Stomach (tissue), 9 donors: ENCODE measurements around the gene KPNB1. TPM values are rescaled to one million over a fixed set of nuclear protein-coding genes. Genes with fewer than 3 reads are reported as not detected.

Experiments used
- DNase-seq, 2 donors: peaks; one replicate each; pipeline versions ENCODE4 v3.0.0 to v3.0.0-alpha.2; 2013 to 2019
- H3K27ac ChIP-seq, 5 donors: fragments of 200-600 bp in 4 of 5; sonication (generic) in 4 of 5; one replicate each; pipeline ENCODE4 v1.5.1; 2013 to 2019; ENCODE audit warnings: mild to moderate bottlenecking in 1 of 5, moderate library complexity in 1 of 5
- H3K27me3 ChIP-seq, 3 donors: fragments of 200-600 bp; sonication (generic); one replicate each; pipeline ENCODE4 v1.5.1; 2017 to 2019; ENCODE audit warnings: mixed run types in 1 of 3
- H3K36me3 ChIP-seq, 4 donors: fragments of 200-600 bp; sonication (generic); 1 replicate in 3 of 4; 2 replicates in 1 of 4; pipeline ENCODE4 v1.5.1; 2016 to 2019
- H3K4me1 ChIP-seq, 4 donors: fragments of 200-600 bp; sonication (generic); one replicate each; pipeline ENCODE4 v1.5.1; 2016 to 2019
- H3K4me3 ChIP-seq, 4 donors: fragments of 200-600 bp; sonication (generic) in 3 of 4; one replicate each; pipeline ENCODE4 v1.5.1; 2016 to 2019; ENCODE audit warnings: mild to moderate bottlenecking in 1 of 4
- H3K9me3 ChIP-seq, 4 donors: fragments of 200-600 bp; sonication (generic); one replicate each; pipeline ENCODE4 v1.5.1; 2016 to 2019
- EP300 ChIP-seq: sonication (generic); formaldehyde crosslinking; IDR thresholded peaks from one replicate; pipeline ENCODE4 v1.6.1; 2017; ENCODE audit warnings: antibody characterized with exemption
- POLR2A ChIP-seq, 4 donors: fragments of 450-650 bp; IDR thresholded peaks; one replicate each; pipeline ENCODE4 v1.6.1; 2016; ENCODE audit warnings: antibody characterized with exemption in 4 of 4, control low read depth in 2 of 4, mild to moderate bottlenecking in 1 of 4, moderate library complexity in 1 of 4
- POLR2AphosphoS5 ChIP-seq, 3 donors: sonication (generic); formaldehyde crosslinking; IDR thresholded peaks; one replicate each; pipeline ENCODE4 v1.6.1; 2016; ENCODE audit warnings: antibody characterized with exemption in 3 of 3
- WGBS, 5 donors: extraction: QIAGEN DNeasy Blood & Tissue Kit in 3 of 5; methylation state at CpG; one replicate each; pipeline versions ENCODE4 v1.1.5 to v1.1.7; 2013 to 2018; 5-methylcytosine and 5-hydroxymethylcytosine counted together
- intact Hi-C: fragments of 100-400 bp; cut with DNase I; formaldehyde crosslinking; loops from one replicate; pipeline ENCODE4 v1.15.1; 2023; ENCODE audit warnings: low total_unique reads
- polyA plus RNA-seq, 3 donors: library from polyadenylated mRNA; stranded (reverse); fragments of 200-250 nt; gene quantifications; one replicate each; pipeline ENCODE4 v1.2.3, GENCODE V29; 2013
- total RNA-seq, 5 donors: library from RNA; depleted of rRNA; stranded (reverse); fragments of >200 nt; gene quantifications; one replicate each; pipeline versions ENCODE4 v1.1.0 to v1.2.3, GENCODE V29; 2014 to 2016
- TF ChIP-seq, protein P1 (sequence below), 7 experiments: fragments of 450-650 bp in 4 of 7; fragments of 200-600 bp in 3 of 7; sonication (generic) in 3 of 7; IDR thresholded peaks; one replicate each; pipeline ENCODE4 v1.5.1; 2016 to 2019; ENCODE audit warnings: antibody characterized with exemption in 7 of 7, control low read depth in 2 of 7, mild to moderate bottlenecking in 1 of 7
- donor health status: healthy with polysubstance abuse.
- donor health status: Bipolar disorder and iron deficiency.
- donor health status: healthy.

KPNB1 gene
- total and polyA plus RNA-seq, 8 donors = 32.5 to 669 (median 155) TPM

DNA sequence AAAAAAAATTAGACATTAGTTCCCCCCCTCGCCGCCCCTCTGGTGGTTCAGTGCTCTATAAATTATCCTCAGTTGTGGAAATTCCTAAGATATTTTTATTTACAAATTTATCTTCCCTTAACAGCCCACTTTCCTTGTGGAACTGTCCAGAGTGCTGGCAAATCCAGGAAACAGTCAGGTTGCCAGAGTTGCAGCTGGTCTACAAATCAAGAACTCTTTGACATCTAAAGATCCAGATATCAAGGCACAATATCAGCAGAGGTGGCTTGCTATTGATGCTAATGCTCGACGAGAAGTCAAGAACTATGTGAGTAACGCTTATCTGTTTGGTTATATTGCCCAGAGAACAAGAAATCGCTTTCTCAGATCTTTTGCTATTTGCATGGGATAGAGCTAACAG lies 2.9 kb downstream of the KPNB1 start:
- 81 to 88% (median 86%) methylated on average over 6 of the region's 6 CpGs for WGBS, 5 donors
- no peak overlapping the region for H3K4me3 ChIP-seq
- peaks cover 37 to 73% (median 61%) of the 10 kb centered on the region in 4 donors for H3K4me1 ChIP-seq
- no peaks in the 10 kb centered on the region for H3K27me3 ChIP-seq
- no peak overlapping the region for H3K27ac ChIP-seq
- H3K9me3 ChIP-seq = no peaks in the 10 kb centered on the region
- DNase-seq = no peak
- TF ChIP-seq, protein P1, sequence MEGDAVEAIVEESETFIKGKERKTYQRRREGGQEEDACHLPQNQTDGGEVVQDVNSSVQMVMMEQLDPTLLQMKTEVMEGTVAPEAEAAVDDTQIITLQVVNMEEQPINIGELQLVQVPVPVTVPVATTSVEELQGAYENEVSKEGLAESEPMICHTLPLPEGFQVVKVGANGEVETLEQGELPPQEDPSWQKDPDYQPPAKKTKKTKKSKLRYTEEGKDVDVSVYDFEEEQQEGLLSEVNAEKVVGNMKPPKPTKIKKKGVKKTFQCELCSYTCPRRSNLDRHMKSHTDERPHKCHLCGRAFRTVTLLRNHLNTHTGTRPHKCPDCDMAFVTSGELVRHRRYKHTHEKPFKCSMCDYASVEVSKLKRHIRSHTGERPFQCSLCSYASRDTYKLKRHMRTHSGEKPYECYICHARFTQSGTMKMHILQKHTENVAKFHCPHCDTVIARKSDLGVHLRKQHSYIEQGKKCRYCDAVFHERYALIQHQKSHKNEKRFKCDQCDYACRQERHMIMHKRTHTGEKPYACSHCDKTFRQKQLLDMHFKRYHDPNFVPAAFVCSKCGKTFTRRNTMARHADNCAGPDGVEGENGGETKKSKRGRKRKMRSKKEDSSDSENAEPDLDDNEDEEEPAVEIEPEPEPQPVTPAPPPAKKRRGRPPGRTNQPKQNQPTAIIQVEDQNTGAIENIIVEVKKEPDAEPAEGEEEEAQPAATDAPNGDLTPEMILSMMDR (IDR thresholded peaks at IDR 0.05) = no peak
- no peak for TF ChIP-seq POLR2AphosphoS5 (IDR thresholded peaks at IDR 0.05)
- no peak for TF ChIP-seq POLR2A (IDR thresholded peaks at IDR 0.05)
- no peak for TF ChIP-seq EP300
- intact Hi-C loops = no loop called here
- H3K36me3 ChIP-seq = peaks cover 38 to 60% (median 56%) of the 10 kb centered on the region in 4 donors

DNA sequence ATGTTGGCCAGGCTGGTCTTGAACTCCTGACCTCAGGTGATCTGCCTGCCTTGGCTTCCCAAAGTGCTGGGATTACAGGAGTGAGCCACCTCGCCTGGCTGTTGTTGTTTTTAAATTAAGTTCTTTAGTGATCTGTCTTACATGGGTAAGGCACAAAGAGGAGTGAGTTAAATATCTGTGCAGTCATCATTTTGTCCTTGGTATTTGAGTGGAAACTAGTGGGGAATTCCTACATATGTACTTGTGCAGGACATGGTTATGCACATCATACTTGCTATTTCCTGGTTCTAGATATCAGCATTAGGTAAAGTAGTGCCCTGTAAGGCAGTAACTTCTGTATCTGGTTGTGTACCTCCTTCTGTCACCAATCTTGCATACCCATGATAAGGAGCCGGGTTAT lies 3.7 kb downstream of the KPNB1 start:
- WGBS, 5 donors = 38 to 78% (median 44%) methylated on average over 2 of the region's 2 CpGs
- Histone ChIP-seq H3K36me3 (peaks cover 46 to 68% (median 65%) of the 10 kb centered on the region in 4 donors), H3K27me3 (no peaks in the 10 kb centered on the region), H3K4me3 (peak overlapping the region in 1 of 4 donors; percentile 10), H3K4me1 (peaks cover 36 to 72% (median 54%) of the 10 kb centered on the region in 4 donors), H3K27ac (no peak overlapping the region), H3K9me3 (no peaks in the 10 kb centered on the region)
- TF ChIP-seq POLR2AphosphoS5 (IDR thresholded peaks at IDR 0.05) (no peak), POLR2A (IDR thresholded peaks at IDR 0.05) (no peak), EP300 (no peak)
- TF ChIP-seq, protein P1 (IDR thresholded peaks at IDR 0.05) = no peak
- intact Hi-C loops = no loop called here
- DNase-seq = no peak

DNA sequence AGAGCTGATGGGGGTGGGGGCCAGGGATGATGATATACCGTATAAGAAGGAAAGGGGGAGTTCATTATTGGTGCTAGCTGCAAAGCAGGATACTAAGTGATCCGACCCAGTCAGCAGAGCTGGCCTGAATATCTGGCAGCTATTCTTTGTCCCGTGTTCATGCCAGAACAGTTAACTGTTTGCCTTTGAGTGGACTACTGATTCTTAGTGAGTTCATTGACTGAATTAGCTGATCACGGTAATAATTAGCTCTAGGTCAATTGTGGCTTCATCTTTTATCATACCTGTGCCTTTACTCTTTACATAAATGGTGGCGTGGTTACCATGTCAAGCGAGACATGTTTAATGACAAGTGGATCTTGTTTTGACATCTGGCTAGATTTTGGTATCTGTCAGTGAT lies 5.3 kb downstream of the KPNB1 start:
- Histone ChIP-seq H3K4me1 (peaks cover 36 to 77% (median 54%) of the 10 kb centered on the region in 4 donors), H3K4me3 (peak overlapping the region in 2 of 4 donors; percentile 5 to 10), H3K27ac (no peak overlapping the region), H3K36me3 (peaks cover 60 to 84% (median 79%) of the 10 kb centered on the region in 4 donors), H3K27me3 (no peaks in the 10 kb centered on the region), H3K9me3 (no peaks in the 10 kb centered on the region)
- peak in 1 of 2 donors; percentile 44 for DNase-seq
- no peak for TF ChIP-seq POLR2A (IDR thresholded peaks at IDR 0.05)
- no peak for TF ChIP-seq EP300
- TF ChIP-seq POLR2AphosphoS5 (IDR thresholded peaks at IDR 0.05) = no peak
- TF ChIP-seq, protein P1 (IDR thresholded peaks at IDR 0.05) = no peak
- WGBS, 5 donors = 27 to 39% (median 35%) methylated on average over 6 of the region's 6 CpGs
- intact Hi-C loops = no loop called here

DNA sequence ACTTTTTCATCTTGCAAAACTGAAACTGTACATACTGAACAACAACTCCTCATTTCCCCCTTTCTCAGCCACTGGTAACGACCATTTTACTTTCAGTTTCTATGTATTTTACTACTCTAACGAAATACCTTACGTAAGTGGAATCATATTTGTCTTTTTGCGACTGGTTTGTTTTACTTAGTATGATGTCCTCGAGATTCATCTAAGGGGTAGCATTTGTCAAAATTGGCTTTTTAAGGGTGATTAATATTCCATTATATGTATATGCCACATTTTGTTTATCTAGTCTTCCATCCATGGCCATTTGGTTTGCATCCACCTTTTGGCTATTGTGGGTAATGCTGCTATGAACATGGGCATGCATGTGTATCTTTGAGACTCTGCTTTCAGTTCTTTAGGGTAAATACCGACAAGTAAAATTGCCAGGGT lies 10.4 kb downstream of the KPNB1 start:
- H3K4me1 ChIP-seq = peaks cover 6 to 47% (median 19%) of the 10 kb centered on the region in 4 donors
- H3K36me3 ChIP-seq = peaks cover 88 to 100% (median 99%) of the 10 kb centered on the region in 4 donors
- peak in 1 of 2 donors; percentile 35 for DNase-seq
- H3K27ac ChIP-seq = peak overlapping the region in 4 of 5 donors; percentile 22 to 77 (median 37)
- H3K27me3 ChIP-seq = no peaks in the 10 kb centered on the region
- H3K9me3 ChIP-seq = no peaks in the 10 kb centered on the region
- WGBS, 5 donors = 49 to 59% (median 55%) methylated on average over 6 of the region's 6 CpGs
- intact Hi-C loops = no loop called here
- H3K4me3 ChIP-seq = peak overlapping the region in 2 of 4 donors; percentile 4 to 7
- TF ChIP-seq EP300 = no peak
- TF ChIP-seq, protein P1 (IDR thresholded peaks at IDR 0.05) = no peak
- no peak for TF ChIP-seq POLR2AphosphoS5 (IDR thresholded peaks at IDR 0.05)
- no peak for TF ChIP-seq POLR2A (IDR thresholded peaks at IDR 0.05)
